Activated CD4-positive, alpha-beta T cell treated with anti-CD3 and anti-CD28 coated beads for 48 hours (primary cell): ENCODE results near the gene SCRN1.
A peak's percentile ranks its signal among the peaks of the same experiment; 100 is the strongest.

ENCODE experiments used
- DNase-seq: peaks from one replicate; pipeline ENCODE4 v3.0.0-alpha.2; 2020

Gene SCRN1

DNA sequence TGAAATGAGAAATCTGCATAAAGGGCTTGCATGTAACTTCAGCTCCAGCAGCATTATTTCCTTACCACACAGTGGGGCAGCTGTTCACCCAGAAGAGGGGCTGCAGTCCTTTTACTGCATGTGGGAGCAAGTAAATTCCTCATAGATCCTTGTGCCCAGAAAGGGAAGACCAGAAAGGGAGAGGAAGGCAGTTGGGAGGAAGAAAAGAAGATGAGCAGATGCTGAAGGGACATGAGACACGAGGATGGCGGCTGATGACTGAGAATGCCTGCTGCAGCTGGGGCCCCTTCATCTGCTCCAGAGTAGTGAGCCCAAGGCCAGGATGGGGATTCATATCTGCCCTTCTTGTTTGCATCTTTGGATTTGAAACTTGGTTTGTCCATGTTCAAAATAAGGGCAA lies 102.8 kb downstream of the SCRN1 start:
- DNase-seq: no peak

DNA sequence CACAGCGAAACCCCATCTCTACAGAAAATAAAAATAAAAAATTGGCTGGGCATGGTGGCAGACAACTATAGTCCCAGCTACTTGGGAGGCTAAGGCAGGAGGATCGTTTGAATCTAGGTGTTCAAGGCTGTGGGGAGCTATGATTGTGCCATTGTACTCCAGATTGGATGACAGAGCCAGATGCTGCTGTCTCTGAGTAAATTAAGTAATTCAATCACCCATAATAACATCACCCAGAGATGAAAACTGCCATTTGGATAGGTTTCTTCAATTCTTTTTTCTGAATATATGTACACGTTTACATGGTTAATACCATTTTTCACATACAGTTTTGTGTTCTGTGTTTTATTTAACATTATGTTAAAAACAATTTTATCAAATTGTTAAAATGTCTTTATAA lies 104.0 kb downstream of the SCRN1 start:
- no peak for DNase-seq

DNA sequence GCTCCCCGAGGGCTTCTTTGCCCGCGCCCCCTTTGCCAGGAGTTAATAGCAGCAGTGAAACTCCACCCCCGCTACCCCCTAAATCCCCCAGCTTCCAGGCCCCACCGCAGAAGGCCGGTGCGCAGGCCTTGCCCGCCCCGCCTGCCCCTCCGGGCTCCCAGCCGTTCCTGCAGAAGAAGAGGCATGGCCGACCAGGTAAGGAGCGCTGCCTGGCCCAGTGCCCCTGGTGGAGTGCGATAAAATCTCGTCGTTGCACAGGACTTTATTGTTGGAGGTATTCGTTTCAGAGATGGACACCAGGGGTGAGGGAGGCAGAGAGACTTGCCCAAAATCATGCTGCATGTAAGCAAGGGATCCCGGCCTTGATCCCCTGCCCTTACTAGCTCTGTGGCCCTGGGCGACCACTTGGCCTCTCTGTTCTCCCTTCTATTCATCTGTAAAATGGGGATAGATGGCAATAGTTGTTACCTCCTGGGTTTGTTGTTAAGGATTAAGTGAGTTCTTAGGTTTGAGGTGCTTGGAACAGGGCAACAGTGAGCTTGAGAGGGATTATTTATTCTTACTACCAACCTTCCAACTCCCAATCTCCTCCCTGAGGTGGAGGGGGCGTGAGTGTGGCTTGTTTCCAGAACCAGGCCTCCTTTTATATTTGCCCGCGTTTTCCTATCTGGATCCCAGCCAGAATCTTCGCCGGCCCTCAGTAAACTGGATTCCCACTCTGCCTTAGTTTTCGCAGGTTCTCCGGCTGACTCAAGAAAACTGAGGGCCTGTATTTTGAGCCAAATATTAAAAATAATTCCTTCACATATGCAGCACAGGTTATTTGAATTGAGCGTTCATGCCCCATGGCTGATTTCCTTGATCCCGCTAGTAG lies 105.0 kb downstream of the SCRN1 start:
- no peak for DNase-seq

- no peak for DNase-seq
These were observed 105.9 kb downstream of the SCRN1 start for GRCh38 chr7:29883462-29884398.

DNA sequence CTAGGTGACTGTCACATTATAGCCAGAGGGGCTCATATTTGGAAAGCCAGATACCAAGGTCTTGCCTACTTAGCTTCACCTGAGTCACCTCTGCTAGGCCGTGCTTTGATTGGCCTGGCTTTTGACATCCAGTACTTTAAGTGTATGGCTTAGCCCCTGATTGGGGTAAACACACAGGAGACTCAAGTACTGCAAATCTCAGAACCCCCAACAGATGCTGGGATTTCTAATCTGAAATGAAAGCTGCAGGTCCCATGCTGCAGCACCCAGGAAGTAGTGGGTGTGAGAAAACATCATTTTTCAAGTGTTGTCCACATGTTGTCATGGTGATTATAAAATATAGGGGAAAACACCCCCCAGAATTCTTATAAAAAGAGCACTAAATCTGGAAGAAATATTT lies 107.1 kb downstream of the SCRN1 start:
- no peak for DNase-seq

GRCh38 chr7:29881724-29882123 lies 107.9 kb downstream of the SCRN1 start:
- no peak for DNase-seq

GRCh38 chr7:29879609-29880008 lies 110.0 kb downstream of the SCRN1 start:
- peak; percentile 19 for DNase-seq

DNA sequence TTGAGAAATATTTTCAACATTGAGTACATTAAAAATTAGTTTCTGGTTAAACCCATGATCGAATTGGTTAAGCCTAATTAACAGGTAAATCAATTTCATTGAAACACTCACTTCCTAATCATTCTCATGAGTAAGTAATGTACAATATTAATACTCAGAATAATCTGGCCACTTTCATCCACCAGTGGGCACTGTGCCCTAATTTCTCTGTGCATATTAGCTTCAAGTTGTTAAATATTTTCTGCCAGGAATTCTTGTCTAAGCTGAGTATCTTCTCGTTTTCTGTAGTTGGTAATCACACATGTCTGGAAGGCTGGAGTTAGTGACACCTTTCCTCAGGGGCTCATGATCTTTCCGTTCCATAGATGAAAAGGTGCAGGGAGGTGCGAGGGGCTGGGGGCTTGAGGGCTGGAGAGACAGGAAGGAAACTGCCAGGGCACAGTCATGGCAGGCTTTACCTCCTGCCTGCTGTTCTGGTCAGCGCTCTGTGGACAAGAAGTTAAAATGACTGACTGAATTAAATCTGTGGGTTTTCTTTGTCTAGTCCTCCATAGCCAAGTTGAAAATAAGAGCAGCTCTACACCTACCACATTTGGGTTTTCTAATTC lies 111.4 kb downstream of the SCRN1 start:
- peak; percentile 21 for DNase-seq

DNA sequence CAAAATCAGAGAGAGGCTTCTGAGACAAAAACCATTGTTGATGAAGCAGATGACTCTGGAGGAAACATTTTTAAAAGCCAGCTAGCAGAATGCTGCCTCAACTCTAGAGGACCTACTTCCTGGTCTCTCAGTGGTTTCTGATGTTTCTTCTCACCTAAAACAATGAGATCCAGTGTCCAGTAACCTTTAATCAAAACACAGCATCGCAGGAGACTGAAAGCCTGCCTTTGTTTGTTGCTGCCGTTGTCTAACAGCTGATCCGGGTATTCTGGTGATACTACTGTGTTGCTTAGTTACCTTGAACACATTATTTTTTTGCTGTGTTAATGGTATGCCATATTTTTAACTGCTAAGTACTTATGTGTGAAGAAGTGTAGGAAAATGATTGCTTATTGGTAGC lies 112.4 kb downstream of the SCRN1 start:
- DNase-seq: no peak

DNA sequence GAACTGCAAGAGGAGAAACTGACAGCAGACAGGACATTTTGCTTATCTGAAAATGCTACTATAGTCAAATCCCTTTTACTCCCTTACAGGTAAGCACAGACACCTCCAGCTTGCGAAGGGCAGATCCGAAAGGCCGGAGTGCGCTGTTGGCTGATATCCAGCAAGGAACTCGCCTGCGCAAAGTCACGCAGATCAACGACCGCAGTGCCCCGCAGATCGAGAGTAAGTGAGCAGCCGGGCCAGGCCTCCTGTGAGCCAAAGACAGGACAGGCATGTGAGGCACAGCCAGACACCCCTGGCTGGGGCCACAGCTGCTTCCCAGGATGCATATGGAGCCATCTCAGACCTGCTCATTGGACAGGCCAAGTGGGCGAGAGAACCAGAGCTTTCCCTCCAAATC lies 113.9 kb downstream of the SCRN1 start:
- no peak for DNase-seq

GRCh38 chr7:29873644-29874294 lies 115.8 kb downstream of the SCRN1 start:
- DNase-seq: no peak

- DNase-seq: no peak
These were observed 117.7 kb downstream of the SCRN1 start for GRCh38 chr7:29871787-29872398.
